Thyroid gland (tissue), 4 donors: ENCODE results near the gene ELP5. TPM values are rescaled to one million over a fixed set of nuclear protein-coding genes. Genes with fewer than 3 reads are reported as not detected.

Experiments used
- DNase-seq, 2 donors: peaks; one replicate each; pipeline ENCODE4 v3.0.0-alpha.2; 2019
- H3K27ac ChIP-seq, 3 donors: fragments of 200-600 bp; sonication (generic); 1 replicate in 2 of 3; 2 replicates in 1 of 3; pipeline ENCODE4 v1.5.1; 2016 to 2019; ENCODE audit warnings: mild to moderate bottlenecking in 1 of 3, moderate library complexity in 1 of 3
- H3K27me3 ChIP-seq: fragments of 200-600 bp; sonication (generic); one replicate; pipeline ENCODE4 v1.5.1; 2019
- H3K36me3 ChIP-seq, 2 donors: fragments of 200-600 bp; sonication (generic); one replicate each; pipeline ENCODE4 v1.5.1; 2016 to 2019
- H3K4me1 ChIP-seq, 2 donors: fragments of 200-600 bp; sonication (generic); one replicate each; pipeline ENCODE4 v1.5.1; 2017 to 2019
- H3K4me3 ChIP-seq, 3 donors: fragments of 200-600 bp; sonication (generic); replicated peaks in 1 of 3; 1 replicate in 2 of 3; 2 replicates in 1 of 3; pipeline ENCODE4 v1.5.1; 2016; ENCODE audit warnings: mild to moderate bottlenecking in 1 of 3
- H3K9me3 ChIP-seq: fragments of 200-600 bp; sonication (generic); one replicate; pipeline ENCODE4 v1.5.1; 2017
- CTCF ChIP-seq, 6 experiments: fragments of 200-600 bp in 3 of 6; fragments of 450-650 bp in 3 of 6; sonication (generic) in 3 of 6; IDR thresholded peaks; one replicate each; pipeline ENCODE4 v1.5.1; 2016 to 2019; ENCODE audit warnings: antibody characterized with exemption in 6 of 6, mild to moderate bottlenecking in 2 of 6, inconsistent platforms in 1 of 6, moderate library complexity in 1 of 6
- POLR2A ChIP-seq, 2 donors: fragments of 450-650 bp; IDR thresholded peaks; one replicate each; pipeline ENCODE4 v1.6.1; 2017; ENCODE audit warnings: antibody characterized with exemption in 2 of 2, mild to moderate bottlenecking in 2 of 2, moderate library complexity in 1 of 2
- WGBS, 2 donors: methylation state at CpG; one replicate each; pipeline ENCODE4 v1.1.5; 2017; 5-methylcytosine and 5-hydroxymethylcytosine counted together
- intact Hi-C: fragments of 100-400 bp; cut with DNase I; formaldehyde crosslinking; loops from one replicate; pipeline ENCODE4 v1.15.1; 2023
- total RNA-seq, 4 donors: library from RNA; depleted of rRNA; stranded (reverse); fragments of >200 nt; gene quantifications; one replicate each; pipeline ENCODE4 v1.2.3, GENCODE V29; 2016

Gene ELP5
- total RNA-seq, 4 donors from 2014 or later = 27.4 to 49.0 (median 33.0) TPM

GRCh38 chr17:7205561-7205960, 46.5 kb upstream of the ELP5 start:
- 45 to 49% methylated on average over 15 of the region's 15 CpGs for WGBS, 2 donors
- H3K4me3 ChIP-seq = peak overlapping the region in 1 of 3 donors; percentile 41
- no peak for DNase-seq
- H3K27me3 ChIP-seq = no peaks in the 10 kb centered on the region
- no peak for TF ChIP-seq CTCF (IDR thresholded peaks at IDR 0.05)
- no peak for TF ChIP-seq POLR2A (IDR thresholded peaks at IDR 0.05)
- H3K27ac ChIP-seq = peak overlapping the region in 1 of 3 donors; percentile 24
- H3K9me3 ChIP-seq = no peaks in the 10 kb centered on the region
- H3K4me1 ChIP-seq = peaks cover 0 to 8% of the 10 kb centered on the region in 2 donors
- intact Hi-C loops = no loop called here
- H3K36me3 ChIP-seq = peaks cover 3 to 6% of the 10 kb centered on the region in 2 donors

GRCh38 chr17:7207120-7208001, 44.7 kb upstream of the ELP5 start:
- intact Hi-C loops = no loop called here
- peaks cover 3 to 6% of the 10 kb centered on the region in 2 donors for H3K36me3 ChIP-seq
- no peaks in the 10 kb centered on the region for H3K9me3 ChIP-seq
- H3K27ac ChIP-seq = no peak overlapping the region
- H3K27me3 ChIP-seq = no peaks in the 10 kb centered on the region
- H3K4me3 ChIP-seq = no peak overlapping the region
- TF ChIP-seq CTCF (IDR thresholded peaks at IDR 0.05) = no peak
- no peak for TF ChIP-seq POLR2A (IDR thresholded peaks at IDR 0.05)
- WGBS, 2 donors = 80 to 88% methylated on average over 24 of the region's 24 CpGs
- no peak for DNase-seq
- H3K4me1 ChIP-seq = peaks cover 0 to 15% of the 10 kb centered on the region in 2 donors

- no peaks in the 10 kb centered on the region for H3K9me3 ChIP-seq
- no peak overlapping the region for H3K4me3 ChIP-seq
- H3K27me3 ChIP-seq = no peaks in the 10 kb centered on the region
- WGBS, 2 donors = 59 to 71% methylated on average over 13 to 20 of the region's 21 CpGs
- TF ChIP-seq CTCF (IDR thresholded peaks at IDR 0.05) (no peak), POLR2A (IDR thresholded peaks at IDR 0.05) (no peak)
- H3K36me3 ChIP-seq = peaks cover 0 to 2% of the 10 kb centered on the region in 2 donors
- no peak for DNase-seq
- no peak overlapping the region for H3K27ac ChIP-seq
- peaks cover 0 to 15% of the 10 kb centered on the region in 2 donors for H3K4me1 ChIP-seq
- intact Hi-C loops = no loop called here
Observed at GRCh38 chr17:7208027-7208571, 43.9 kb upstream of the ELP5 start.

- no peak for TF ChIP-seq POLR2A (IDR thresholded peaks at IDR 0.05)
- no peak for TF ChIP-seq CTCF (IDR thresholded peaks at IDR 0.05)
- intact Hi-C loops = no loop called here
- DNase-seq = no peak
- H3K4me1 ChIP-seq = peaks cover 4 to 20% of the 10 kb centered on the region in 2 donors
- 81 to 88% methylated on average over 9 of the region's 9 CpGs for WGBS, 2 donors
- H3K27me3 ChIP-seq = no peaks in the 10 kb centered on the region
- H3K9me3 ChIP-seq = no peaks in the 10 kb centered on the region
- no peak overlapping the region for H3K4me3 ChIP-seq
- no peak overlapping the region for H3K27ac ChIP-seq
- H3K36me3 ChIP-seq = no peaks in the 10 kb centered on the region
Observed at GRCh38 chr17:7208754-7209460, 43.1 kb upstream of the ELP5 start.
